GM12872 (cell line): Measurements from ENCODE around the gene DSCAM.

ENCODE experiments used
- CTCF ChIP-seq: IDR thresholded peaks from 3 replicates; pipeline ENCODE4 v1.5.1; 2011; ENCODE audit warnings: low read depth, mild to moderate bottlenecking, low read length, moderate library complexity; ENCODE audit not compliant: insufficient read depth

Gene DSCAM

GRCh38 chr21:40753756-40754155, 93.2 kb downstream of the DSCAM start:
- TF ChIP-seq CTCF = no peak

GRCh38 chr21:40752125-40752524, 94.8 kb downstream of the DSCAM start:
- no peak for TF ChIP-seq CTCF

- TF ChIP-seq CTCF = no peak
Observed at GRCh38 chr21:40751221-40751620, 95.7 kb downstream of the DSCAM start.

- no peak for TF ChIP-seq CTCF
Observed at GRCh38 chr21:40736145-40736544, 110.8 kb downstream of the DSCAM start.

GRCh38 chr21:40733024-40733397, 113.9 kb downstream of the DSCAM start:
- no peak for TF ChIP-seq CTCF

- no peak for TF ChIP-seq CTCF
Observed at GRCh38 chr21:40732253-40733023, 114.5 kb downstream of the DSCAM start.

GRCh38 chr21:40731206-40731605, 115.8 kb downstream of the DSCAM start:
- no peak for TF ChIP-seq CTCF
